GM18517 (cell line): Measurements from ENCODE around the gene NUMB.

Source experiments
- ATAC-seq: cut with Tn5 transposase; IDR thresholded peaks from one replicate; pipeline ENCODE4 v1.9.1; 2021; ENCODE audit warnings: mild to moderate bottlenecking, moderate library complexity; ENCODE audit not compliant: unreplicated experiment

Gene NUMB

GRCh38 chr14:73295198-73295796, 163.0 kb downstream of the NUMB start:
- ATAC-seq, result no peak

- no peak for ATAC-seq
Measured at GRCh38 chr14:73293782-73294781, 164.3 kb downstream of the NUMB start.

- peak; percentile 69 for ATAC-seq
Measured at GRCh38 chr14:73290279-73290678, 168.1 kb downstream of the NUMB start.

- ATAC-seq, result no peak
Measured at GRCh38 chr14:73289729-73290128, 168.6 kb downstream of the NUMB start.

- no peak for ATAC-seq
Measured at GRCh38 chr14:73289308-73289707, 169.0 kb downstream of the NUMB start.

- ATAC-seq, result no peak
Measured at GRCh38 chr14:73287071-73287470, 171.3 kb downstream of the NUMB start.

GRCh38 chr14:73286598-73286997, 171.7 kb downstream of the NUMB start:
- no peak for ATAC-seq

- ATAC-seq, result no peak
Measured at GRCh38 chr14:73285979-73286378, 172.4 kb downstream of the NUMB start.

GRCh38 chr14:73283608-73284379, 174.6 kb downstream of the NUMB start:
- no peak for ATAC-seq

- no peak for ATAC-seq
Measured at GRCh38 chr14:73280903-73281302, 177.4 kb downstream of the NUMB start.

GRCh38 chr14:73277376-73277775, 181.0 kb downstream of the NUMB start:
- ATAC-seq, result no peak

GRCh38 chr14:73276836-73277235, 181.5 kb downstream of the NUMB start:
- no peak for ATAC-seq

- no peak for ATAC-seq
Measured at GRCh38 chr14:73273799-73274198, 184.5 kb downstream of the NUMB start.

GRCh38 chr14:73272393-73272792, 186.0 kb downstream of the NUMB start:
- no peak for ATAC-seq

GRCh38 chr14:73269729-73270531, 188.4 kb downstream of the NUMB start:
- peak; percentile 52 for ATAC-seq

- ATAC-seq, result no peak
Measured at GRCh38 chr14:73267474-73267873, 190.9 kb downstream of the NUMB start.

- ATAC-seq, result no peak
Measured at GRCh38 chr14:73266317-73266716, 192.0 kb downstream of the NUMB start.

GRCh38 chr14:73265721-73266046, 192.7 kb downstream of the NUMB start:
- ATAC-seq, result no peak

- no peak for ATAC-seq
Measured at GRCh38 chr14:73264885-73265720, 193.2 kb downstream of the NUMB start.
